ENCODE results near the gene ALDOB.

- TF ChIP-seq CTCF (IDR thresholded peaks at IDR 0.05) (no peak), CEBPB (IDR thresholded peaks at IDR 0.05) (no peak), POLR2A (IDR thresholded peaks at IDR 0.05; ENCODE audit: low read length) (no peak), JUN (IDR thresholded peaks at IDR 0.05) (no peak), KDM1A (IDR thresholded peaks at IDR 0.05; ENCODE audit: low read depth) (no peak), MYC (IDR thresholded peaks at IDR 0.05; ENCODE audit: borderline replicate concordance, low read length) (no peak), RCOR1 (IDR thresholded peaks at IDR 0.05; ENCODE audit: low read depth, low read length) (no peak)
Observed at GRCh38 chr9:101451498-101451897, 15.9 kb upstream of the ALDOB start.

Measured in A549 (cell line).